Adrenal gland (tissue), 5 donors: ENCODE measurements around the gene IL4R.

Source experiments
- CTCF ChIP-seq, 6 experiments: fragments of 450-650 bp in 4 of 6; fragments of 200-600 bp in 2 of 6; sonication (generic) in 1 of 6; IDR thresholded peaks; 1 replicate in 5 of 6; 2 replicates in 1 of 6; pipeline versions ENCODE4 v1.5.1 to v1.8.0; 2016 to 2021; ENCODE audit warnings: antibody characterized with exemption in 6 of 6, mild to moderate bottlenecking in 2 of 6, moderate library complexity in 1 of 6
- POLR2A ChIP-seq, 2 donors: fragments of 450-650 bp; IDR thresholded peaks; one replicate each; pipeline ENCODE4 v1.6.1; 2017; ENCODE audit warnings: antibody characterized with exemption in 2 of 2, mild to moderate bottlenecking in 2 of 2, moderate library complexity in 1 of 2
- donor health status: DM: no; HTN: no; CAD: no.

- TF ChIP-seq CTCF (IDR thresholded peaks at IDR 0.05) (no peak), POLR2A (IDR thresholded peaks at IDR 0.05) (no peak)
Measured at GRCh38 chr16:27310576-27311447, 3.0 kb upstream of the IL4R start.
